HCT116 (cell line): ENCODE data around the gene PLAC8.
"Not testable (repeated sequence)": the region's sequence is repeated elsewhere in the genome, so short reads cannot be mapped to it uniquely, and the experiment has no call there.

Experiments
- EGR1 ChIP-seq: IDR thresholded peaks from 2 replicates; pipeline ENCODE4 v1.6.1; 2012; ENCODE audit warnings: low read depth
- JUND ChIP-seq: IDR thresholded peaks from 2 replicates; pipeline ENCODE4 v1.6.1; 2012
- YY1 ChIP-seq: IDR thresholded peaks from 2 replicates; pipeline ENCODE4 v1.6.1; 2011; ENCODE audit warnings: low read length, low read depth, moderate library complexity, mild to moderate bottlenecking; ENCODE audit not compliant: insufficient replicate concordance; ENCODE audit errors: extremely low read depth
- TF ChIP-seq, protein P1 (sequence below): IDR thresholded peaks from 2 replicates; pipeline ENCODE4 v1.6.1; 2012
- TF ChIP-seq, protein P2 (sequence below), 3 experiments: fragments of 200-600 bp in 1 of 3; sonication (generic) in 1 of 3; IDR thresholded peaks in 2 of 3; conservative IDR thresholded peaks in 1 of 3; 2 replicates each; pipeline ENCODE4 v1.5.1; 2012 to 2017; ENCODE audit warnings: low read depth in 2 of 3, low read length in 2 of 3, antibody characterized with exemption in 1 of 3, borderline replicate concordance in 1 of 3, control low read depth in 1 of 3, mild to moderate bottlenecking in 1 of 3, mixed read lengths in 1 of 3, mixed run types in 1 of 3, moderate library complexity in 1 of 3; ENCODE audit not compliant: insufficient read depth in 1 of 3
- TF ChIP-seq, protein P3 (sequence below): IDR thresholded peaks from 2 replicates; pipeline ENCODE4 v1.6.1; 2012

DNA sequence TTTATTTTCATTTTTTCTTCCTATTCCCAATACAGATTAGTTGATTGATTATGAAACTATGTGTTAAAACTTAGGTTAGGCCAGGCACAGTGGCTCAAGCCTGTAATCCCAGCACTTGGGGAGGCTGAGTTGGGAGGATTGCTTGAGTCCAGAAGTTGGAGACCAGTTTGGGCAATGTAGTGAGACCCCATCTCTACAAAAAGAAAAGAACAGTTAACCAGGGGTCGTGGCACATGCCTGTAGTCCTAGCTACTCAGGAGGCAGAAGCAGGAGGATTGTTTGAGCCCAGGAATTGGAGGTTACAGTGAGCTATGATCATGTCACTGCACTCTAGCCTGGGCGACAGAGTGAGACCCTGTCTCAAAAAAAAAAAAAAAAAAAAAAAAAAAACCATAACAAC is 71.4 kb downstream of the PLAC8 start:
- TF ChIP-seq YY1, EGR1, JUND: not testable (repeated sequence)
- TF ChIP-seq, protein P1, sequence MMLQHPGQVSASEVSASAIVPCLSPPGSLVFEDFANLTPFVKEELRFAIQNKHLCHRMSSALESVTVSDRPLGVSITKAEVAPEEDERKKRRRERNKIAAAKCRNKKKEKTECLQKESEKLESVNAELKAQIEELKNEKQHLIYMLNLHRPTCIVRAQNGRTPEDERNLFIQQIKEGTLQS = not testable (repeated sequence)
- TF ChIP-seq, protein P2, sequence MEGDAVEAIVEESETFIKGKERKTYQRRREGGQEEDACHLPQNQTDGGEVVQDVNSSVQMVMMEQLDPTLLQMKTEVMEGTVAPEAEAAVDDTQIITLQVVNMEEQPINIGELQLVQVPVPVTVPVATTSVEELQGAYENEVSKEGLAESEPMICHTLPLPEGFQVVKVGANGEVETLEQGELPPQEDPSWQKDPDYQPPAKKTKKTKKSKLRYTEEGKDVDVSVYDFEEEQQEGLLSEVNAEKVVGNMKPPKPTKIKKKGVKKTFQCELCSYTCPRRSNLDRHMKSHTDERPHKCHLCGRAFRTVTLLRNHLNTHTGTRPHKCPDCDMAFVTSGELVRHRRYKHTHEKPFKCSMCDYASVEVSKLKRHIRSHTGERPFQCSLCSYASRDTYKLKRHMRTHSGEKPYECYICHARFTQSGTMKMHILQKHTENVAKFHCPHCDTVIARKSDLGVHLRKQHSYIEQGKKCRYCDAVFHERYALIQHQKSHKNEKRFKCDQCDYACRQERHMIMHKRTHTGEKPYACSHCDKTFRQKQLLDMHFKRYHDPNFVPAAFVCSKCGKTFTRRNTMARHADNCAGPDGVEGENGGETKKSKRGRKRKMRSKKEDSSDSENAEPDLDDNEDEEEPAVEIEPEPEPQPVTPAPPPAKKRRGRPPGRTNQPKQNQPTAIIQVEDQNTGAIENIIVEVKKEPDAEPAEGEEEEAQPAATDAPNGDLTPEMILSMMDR (IDR thresholded peaks at IDR 0.05 in 2 of 3, conservative IDR thresholded peaks at IDR 0.05 in 1 of 3; ENCODE audit: borderline replicate concordance in 1 of 3, insufficient read depth in 1 of 3, low read depth in 2 of 3, low read length in 2 of 3) = not testable (repeated sequence)
- TF ChIP-seq, protein P3, sequence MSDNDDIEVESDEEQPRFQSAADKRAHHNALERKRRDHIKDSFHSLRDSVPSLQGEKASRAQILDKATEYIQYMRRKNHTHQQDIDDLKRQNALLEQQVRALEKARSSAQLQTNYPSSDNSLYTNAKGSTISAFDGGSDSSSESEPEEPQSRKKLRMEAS = not testable (repeated sequence)
